Measurements from ENCODE around the gene LIME1. TPM values are rescaled to one million over a fixed set of nuclear protein-coding genes. Genes with fewer than 3 reads are reported as not detected.

Gene LIME1
- total RNA-seq, 1 experiment from 2014 or later: 4.5 TPM

DNA sequence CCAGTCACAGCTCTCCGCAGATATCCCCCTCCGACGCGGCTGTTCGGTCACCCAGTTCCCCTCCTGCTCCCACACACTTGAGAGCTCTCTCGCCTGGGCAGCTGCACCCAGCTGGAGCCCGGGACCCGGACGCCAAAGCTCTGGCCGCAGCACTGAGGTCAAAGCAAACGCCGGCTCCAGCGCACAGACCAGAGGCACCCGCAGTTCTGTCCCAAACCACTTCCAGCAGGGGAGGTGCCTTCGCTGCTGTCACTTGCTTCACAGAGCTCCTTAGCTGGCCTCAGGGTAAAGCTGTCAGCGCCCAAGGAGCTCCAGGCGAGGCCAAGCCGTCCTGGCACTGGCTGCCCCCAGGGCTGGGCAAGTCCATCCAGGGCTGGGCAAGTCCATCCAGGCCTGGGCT, 31.0 kb downstream of the LIME1 start (continued):
- no peak for TF ChIP-seq ESRRA (CRISPR knock-in tag; IDR thresholded peaks at IDR 0.05; ENCODE audit: borderline replicate concordance)
- TF ChIP-seq OVOL2 (CRISPR knock-in tag; IDR thresholded peaks at IDR 0.05; ENCODE audit: borderline replicate concordance): no peak
- TF ChIP-seq SMAD3 (CRISPR knock-in tag; IDR thresholded peaks at IDR 0.05; ENCODE audit: borderline replicate concordance): no peak
- TF ChIP-seq, protein P1, sequence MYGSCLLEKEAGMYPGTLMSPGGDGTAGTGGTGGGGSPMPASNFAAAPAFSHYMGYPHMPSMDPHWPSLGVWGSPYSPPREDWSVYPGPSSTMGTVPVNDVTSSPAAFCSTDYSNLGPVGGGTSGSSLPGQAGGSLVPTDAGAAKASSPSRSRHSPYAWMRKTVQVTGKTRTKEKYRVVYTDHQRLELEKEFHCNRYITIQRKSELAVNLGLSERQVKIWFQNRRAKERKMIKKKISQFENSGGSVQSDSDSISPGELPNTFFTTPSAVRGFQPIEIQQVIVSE (CRISPR knock-in tag; IDR thresholded peaks at IDR 0.05; ENCODE audit: borderline replicate concordance): no peak
- no peak for TF ChIP-seq NFYB (CRISPR knock-in tag; conservative IDR thresholded peaks at IDR 0.05; ENCODE audit: low read depth)
- TF ChIP-seq, protein P2, sequence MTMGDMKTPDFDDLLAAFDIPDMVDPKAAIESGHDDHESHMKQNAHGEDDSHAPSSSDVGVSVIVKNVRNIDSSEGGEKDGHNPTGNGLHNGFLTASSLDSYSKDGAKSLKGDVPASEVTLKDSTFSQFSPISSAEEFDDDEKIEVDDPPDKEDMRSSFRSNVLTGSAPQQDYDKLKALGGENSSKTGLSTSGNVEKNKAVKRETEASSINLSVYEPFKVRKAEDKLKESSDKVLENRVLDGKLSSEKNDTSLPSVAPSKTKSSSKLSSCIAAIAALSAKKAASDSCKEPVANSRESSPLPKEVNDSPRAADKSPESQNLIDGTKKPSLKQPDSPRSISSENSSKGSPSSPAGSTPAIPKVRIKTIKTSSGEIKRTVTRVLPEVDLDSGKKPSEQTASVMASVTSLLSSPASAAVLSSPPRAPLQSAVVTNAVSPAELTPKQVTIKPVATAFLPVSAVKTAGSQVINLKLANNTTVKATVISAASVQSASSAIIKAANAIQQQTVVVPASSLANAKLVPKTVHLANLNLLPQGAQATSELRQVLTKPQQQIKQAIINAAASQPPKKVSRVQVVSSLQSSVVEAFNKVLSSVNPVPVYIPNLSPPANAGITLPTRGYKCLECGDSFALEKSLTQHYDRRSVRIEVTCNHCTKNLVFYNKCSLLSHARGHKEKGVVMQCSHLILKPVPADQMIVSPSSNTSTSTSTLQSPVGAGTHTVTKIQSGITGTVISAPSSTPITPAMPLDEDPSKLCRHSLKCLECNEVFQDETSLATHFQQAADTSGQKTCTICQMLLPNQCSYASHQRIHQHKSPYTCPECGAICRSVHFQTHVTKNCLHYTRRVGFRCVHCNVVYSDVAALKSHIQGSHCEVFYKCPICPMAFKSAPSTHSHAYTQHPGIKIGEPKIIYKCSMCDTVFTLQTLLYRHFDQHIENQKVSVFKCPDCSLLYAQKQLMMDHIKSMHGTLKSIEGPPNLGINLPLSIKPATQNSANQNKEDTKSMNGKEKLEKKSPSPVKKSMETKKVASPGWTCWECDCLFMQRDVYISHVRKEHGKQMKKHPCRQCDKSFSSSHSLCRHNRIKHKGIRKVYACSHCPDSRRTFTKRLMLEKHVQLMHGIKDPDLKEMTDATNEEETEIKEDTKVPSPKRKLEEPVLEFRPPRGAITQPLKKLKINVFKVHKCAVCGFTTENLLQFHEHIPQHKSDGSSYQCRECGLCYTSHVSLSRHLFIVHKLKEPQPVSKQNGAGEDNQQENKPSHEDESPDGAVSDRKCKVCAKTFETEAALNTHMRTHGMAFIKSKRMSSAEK (CRISPR knock-in tag; IDR thresholded peaks at IDR 0.05; ENCODE audit: borderline replicate concordance): no peak
- TF ChIP-seq, protein P3, sequence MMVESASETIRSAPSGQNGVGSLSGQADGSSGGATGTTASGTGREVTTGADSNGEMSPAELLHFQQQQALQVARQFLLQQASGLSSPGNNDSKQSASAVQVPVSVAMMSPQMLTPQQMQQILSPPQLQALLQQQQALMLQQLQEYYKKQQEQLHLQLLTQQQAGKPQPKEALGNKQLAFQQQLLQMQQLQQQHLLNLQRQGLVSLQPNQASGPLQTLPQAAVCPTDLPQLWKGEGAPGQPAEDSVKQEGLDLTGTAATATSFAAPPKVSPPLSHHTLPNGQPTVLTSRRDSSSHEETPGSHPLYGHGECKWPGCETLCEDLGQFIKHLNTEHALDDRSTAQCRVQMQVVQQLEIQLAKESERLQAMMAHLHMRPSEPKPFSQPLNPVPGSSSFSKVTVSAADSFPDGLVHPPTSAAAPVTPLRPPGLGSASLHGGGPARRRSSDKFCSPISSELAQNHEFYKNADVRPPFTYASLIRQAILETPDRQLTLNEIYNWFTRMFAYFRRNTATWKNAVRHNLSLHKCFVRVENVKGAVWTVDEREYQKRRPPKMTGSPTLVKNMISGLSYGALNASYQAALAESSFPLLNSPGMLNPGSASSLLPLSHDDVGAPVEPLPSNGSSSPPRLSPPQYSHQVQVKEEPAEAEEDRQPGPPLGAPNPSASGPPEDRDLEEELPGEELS (CRISPR knock-in tag; IDR thresholded peaks at IDR 0.05): no peak
- no peak for TF ChIP-seq ZNF219 (CRISPR knock-in tag; IDR thresholded peaks at IDR 0.05; ENCODE audit: borderline replicate concordance)
- TF ChIP-seq ZNF671 (CRISPR knock-in tag; IDR thresholded peaks at IDR 0.05): no peak
- TF ChIP-seq ZNF232 (CRISPR knock-in tag; IDR thresholded peaks at IDR 0.05): no peak
- no peak for TF ChIP-seq ZNF396 (CRISPR knock-in tag; IDR thresholded peaks at IDR 0.05; ENCODE audit: borderline replicate concordance)
- TF ChIP-seq, protein P4, sequence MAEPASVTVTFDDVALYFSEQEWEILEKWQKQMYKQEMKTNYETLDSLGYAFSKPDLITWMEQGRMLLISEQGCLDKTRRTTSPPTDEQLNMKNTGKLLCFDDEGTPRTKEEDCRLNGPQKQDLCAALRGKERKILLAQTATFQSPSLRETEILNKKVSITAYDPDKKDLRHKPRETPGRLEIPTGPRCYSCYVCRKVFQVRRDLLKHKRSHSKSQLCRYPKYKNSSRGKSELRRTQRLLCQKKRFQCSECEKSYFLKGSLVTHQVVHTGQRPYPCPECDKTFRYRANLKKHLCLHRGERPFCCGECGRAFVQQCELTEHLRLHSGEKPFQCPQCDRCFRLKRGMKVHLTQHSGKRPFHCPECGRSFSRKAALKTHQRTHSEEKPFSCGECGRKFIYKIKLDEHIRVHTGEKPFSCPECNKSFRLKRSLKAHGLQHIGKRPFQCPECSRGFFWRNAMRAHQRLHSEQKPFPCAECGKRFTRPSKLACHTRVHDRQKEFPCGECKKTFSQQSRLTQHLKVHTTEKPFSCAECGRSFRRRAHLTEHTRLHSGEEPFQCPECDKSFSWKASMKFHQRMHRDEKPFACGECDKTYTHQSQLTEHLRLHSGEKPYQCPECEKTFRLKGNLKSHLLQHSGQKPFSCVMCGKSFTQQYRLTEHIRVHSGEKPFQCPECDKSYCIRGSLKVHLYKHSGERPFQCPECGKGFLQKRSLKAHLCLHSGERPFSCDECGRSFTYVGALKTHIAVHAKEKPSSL (CRISPR knock-in tag; conservative IDR thresholded peaks at IDR 0.05): no peak
- TF ChIP-seq, protein P5, sequence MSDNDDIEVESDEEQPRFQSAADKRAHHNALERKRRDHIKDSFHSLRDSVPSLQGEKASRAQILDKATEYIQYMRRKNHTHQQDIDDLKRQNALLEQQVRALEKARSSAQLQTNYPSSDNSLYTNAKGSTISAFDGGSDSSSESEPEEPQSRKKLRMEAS (CRISPR knock-in tag; IDR thresholded peaks at IDR 0.05): no peak
- TF ChIP-seq, protein P6, sequence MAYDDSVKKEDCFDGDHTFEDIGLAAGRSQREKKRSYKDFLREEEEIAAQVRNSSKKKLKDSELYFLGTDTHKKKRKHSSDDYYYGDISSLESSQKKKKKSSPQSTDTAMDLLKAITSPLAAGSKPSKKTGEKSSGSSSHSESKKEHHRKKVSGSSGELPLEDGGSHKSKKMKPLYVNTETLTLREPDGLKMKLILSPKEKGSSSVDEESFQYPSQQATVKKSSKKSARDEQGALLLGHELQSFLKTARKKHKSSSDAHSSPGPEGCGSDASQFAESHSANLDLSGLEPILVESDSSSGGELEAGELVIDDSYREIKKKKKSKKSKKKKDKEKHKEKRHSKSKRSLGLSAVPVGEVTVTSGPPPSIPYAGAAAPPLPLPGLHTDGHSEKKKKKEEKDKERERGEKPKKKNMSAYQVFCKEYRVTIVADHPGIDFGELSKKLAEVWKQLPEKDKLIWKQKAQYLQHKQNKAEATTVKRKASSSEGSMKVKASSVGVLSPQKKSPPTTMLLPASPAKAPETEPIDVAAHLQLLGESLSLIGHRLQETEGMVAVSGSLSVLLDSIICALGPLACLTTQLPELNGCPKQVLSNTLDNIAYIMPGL (CRISPR knock-in tag; IDR thresholded peaks at IDR 0.05): no peak

DNA sequence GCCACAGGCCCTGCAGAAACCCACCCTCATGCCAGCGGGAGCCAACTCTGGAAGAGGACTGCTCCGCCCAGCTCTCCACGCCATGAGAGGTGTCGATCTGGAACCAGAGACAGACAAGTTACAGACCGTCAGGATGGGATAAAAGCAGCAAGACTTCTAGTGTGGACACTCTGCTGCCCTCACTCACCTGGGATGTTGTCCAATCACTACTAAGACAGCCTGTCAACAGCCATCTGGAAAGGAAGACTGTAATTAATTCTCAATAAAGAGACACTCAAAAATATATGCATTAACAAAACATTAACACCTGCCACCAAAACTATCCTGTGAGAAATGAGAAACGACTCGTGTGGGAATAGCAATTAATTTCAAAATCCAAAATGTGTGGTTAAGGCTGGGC, 31.4 kb downstream of the LIME1 start:
- no peaks in the 10 kb centered on the region for H3K27me3 Mint-ChIP-seq (ENCODE audit: low read depth)
- ChIA-PET POLR2A (no interaction called here), CTCF (interaction anchor here (1.0 kb wide), 1 partner anchor 37 kb away, joined by 3 read pairs; no protein-coding TSS in a partner anchor)
- no peaks in the 10 kb centered on the region for H3K4me1 Mint-ChIP-seq
- H3K9me3 Mint-ChIP-seq: no peaks in the 10 kb centered on the region
- DNase-seq (ENCODE audit: low spot score) (no peak), ATAC-seq (no peak)
- no peak overlapping the region for H3K4me3 Mint-ChIP-seq
- 0 out of 2 replicates have a peak, but pooled peaks cover 2% of the 10 kb centered on the region for H3K36me3 Mint-ChIP-seq
- peak overlapping the region; percentile 80 for H3K27ac Mint-ChIP-seq
- no peak for TF ChIP-seq SMAD3 (CRISPR knock-in tag; IDR thresholded peaks at IDR 0.05; ENCODE audit: borderline replicate concordance)
- TF ChIP-seq, protein P7, sequence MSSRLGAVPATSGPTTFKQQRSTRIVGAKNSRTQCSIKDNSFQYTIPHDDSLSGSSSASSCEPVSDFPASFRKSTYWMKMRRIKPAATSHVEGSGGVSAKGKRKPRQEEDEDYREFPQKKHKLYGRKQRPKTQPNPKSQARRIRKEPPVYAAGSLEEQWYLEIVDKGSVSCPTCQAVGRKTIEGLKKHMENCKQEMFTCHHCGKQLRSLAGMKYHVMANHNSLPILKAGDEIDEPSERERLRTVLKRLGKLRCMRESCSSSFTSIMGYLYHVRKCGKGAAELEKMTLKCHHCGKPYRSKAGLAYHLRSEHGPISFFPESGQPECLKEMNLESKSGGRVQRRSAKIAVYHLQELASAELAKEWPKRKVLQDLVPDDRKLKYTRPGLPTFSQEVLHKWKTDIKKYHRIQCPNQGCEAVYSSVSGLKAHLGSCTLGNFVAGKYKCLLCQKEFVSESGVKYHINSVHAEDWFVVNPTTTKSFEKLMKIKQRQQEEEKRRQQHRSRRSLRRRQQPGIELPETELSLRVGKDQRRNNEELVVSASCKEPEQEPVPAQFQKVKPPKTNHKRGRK (CRISPR knock-in tag; IDR thresholded peaks at IDR 0.05; ENCODE audit: borderline replicate concordance): no peak
- no peak for TF ChIP-seq NFYB (CRISPR knock-in tag; conservative IDR thresholded peaks at IDR 0.05; ENCODE audit: low read depth)
- TF ChIP-seq ELF4 (CRISPR knock-in tag; IDR thresholded peaks at IDR 0.05; ENCODE audit: low read depth): no peak
- no peak for TF ChIP-seq NR3C1 (CRISPR knock-in tag; conservative IDR thresholded peaks at IDR 0.05; ENCODE audit: low read depth)
- no peak for TF ChIP-seq ETV6 (CRISPR knock-in tag; IDR thresholded peaks at IDR 0.05)
- TF ChIP-seq, protein P3 (CRISPR knock-in tag; IDR thresholded peaks at IDR 0.05): no peak
- TF ChIP-seq ZNF671 (CRISPR knock-in tag; IDR thresholded peaks at IDR 0.05): no peak

Data from WTC11 (cell line).